GM19455 (cell line): ENCODE results near the gene UGT1A3.

Experiments
- ATAC-seq: cut with Tn5 transposase; IDR thresholded peaks from one replicate; pipeline ENCODE4 v1.9.1; 2021; ENCODE audit not compliant: unreplicated experiment

UGT1A3 gene

DNA sequence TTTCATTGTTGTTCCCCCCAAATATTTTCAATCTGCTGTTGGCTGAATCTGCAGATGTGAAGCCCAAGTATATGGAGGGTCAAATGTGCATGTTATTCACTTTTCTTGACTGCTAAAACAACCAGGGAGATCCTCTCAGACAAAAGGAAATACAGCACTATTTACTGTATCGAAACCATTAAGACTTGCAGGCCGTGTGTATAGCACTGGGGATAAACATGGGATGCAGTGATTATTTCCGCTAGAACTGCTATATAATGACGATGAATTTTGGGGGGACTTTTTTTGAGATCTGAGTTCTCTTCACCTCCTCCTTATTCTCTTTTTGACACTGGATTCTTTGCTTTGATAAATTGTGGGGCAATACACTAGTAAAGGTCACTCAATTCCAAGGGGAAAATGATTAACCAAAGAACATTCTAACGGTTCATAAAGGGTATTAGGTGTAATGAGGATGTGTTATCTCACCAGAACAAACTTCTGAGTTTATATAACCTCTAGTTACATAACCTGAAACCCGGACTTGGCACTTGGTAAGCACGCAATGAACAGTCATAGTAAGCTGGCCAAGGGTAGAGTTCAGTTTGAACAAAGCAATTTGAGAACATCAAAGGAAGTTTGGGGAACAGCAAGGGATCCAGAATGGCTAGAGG lies 27.7 kb downstream of the UGT1A3 start:
- ATAC-seq, result no peak

DNA sequence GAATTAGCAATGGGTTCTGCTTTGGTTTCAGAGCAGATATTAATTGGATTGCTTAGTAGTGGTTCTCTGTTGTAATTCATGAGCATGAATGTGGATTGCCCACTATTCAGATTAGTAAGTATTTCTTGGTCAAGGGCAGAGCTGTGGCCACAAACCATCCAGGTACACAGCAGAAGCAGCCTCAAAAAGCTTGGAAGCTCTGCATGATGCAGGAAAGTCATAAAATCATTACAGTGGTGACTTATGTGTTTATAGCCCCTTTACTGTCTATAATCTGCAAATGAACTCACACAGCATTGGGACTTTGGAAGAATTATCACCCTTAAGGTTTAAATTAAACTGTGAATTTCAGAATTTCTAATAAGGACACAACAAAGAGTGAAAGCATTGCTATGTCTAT lies 29.3 kb downstream of the UGT1A3 start:
- no peak for ATAC-seq

DNA sequence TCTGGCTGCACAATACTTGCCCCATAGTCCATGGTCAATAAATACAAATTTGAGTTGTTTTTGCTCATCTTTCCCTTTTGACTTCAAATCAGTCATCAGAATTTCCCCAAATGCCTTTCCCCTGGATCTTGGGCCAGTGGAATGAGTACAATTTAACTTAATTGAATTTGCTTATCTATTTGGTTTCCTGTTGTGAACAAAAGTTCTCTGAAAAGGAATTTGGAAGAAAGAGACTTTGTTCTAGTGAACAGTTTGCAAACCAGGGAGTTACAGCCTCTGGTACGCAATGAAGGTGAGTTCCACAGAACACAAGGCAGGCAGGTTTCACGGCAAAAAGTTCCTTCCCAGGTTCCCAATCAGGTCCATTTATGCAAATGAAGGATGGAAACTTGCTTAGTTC lies 30.0 kb downstream of the UGT1A3 start:
- ATAC-seq, result no peak

DNA sequence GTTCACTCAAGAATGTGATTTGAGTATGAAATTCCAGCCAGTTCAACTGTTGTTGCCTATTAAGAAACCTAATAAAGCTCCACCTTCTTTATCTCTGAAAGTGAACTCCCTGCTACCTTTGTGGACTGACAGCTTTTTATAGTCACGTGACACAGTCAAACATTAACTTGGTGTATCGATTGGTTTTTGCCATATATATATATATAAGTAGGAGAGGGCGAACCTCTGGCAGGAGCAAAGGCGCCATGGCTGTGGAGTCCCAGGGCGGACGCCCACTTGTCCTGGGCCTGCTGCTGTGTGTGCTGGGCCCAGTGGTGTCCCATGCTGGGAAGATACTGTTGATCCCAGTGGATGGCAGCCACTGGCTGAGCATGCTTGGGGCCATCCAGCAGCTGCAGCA lies 31.2 kb downstream of the UGT1A3 start, which contains the start of gene UGT1A1:
UGT1A1 (plus strand) TSS at position 228 of the 400 bp plus-strand sequence; CDS start at position 246, 18 bp downstream.
- no peak for ATAC-seq

DNA sequence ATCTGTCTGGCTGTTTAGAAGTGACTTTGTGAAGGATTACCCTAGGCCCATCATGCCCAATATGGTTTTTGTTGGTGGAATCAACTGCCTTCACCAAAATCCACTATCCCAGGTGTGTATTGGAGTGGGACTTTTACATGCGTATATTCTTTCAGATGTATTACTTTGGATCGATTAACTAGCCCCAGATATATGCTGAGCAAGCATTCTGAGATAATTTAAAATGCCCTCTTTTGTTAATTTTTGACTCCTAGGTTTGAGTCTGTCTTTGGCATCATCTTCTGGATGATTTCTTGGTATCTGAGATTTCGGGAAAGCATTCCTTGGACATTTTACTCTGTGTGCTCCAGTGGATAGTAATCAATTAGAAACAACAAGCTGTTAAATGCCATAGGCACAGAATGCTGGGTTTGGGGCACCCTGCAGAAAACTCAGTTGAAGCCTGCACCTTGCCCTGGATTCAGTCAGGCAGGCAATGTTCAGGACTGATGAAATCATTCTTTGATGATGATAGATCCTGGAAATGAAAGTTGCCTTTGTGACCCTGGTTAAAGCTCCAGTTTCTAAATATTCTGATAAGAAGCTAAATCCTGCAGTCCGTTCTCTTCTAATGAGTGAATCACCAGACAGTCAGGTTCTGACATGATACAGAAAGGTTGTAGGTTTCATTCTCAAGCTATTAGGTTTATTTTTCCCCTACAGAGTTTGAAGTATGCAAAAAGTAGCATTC lies 32.4 kb downstream of the UGT1A3 start:
- ATAC-seq, result no peak

DNA sequence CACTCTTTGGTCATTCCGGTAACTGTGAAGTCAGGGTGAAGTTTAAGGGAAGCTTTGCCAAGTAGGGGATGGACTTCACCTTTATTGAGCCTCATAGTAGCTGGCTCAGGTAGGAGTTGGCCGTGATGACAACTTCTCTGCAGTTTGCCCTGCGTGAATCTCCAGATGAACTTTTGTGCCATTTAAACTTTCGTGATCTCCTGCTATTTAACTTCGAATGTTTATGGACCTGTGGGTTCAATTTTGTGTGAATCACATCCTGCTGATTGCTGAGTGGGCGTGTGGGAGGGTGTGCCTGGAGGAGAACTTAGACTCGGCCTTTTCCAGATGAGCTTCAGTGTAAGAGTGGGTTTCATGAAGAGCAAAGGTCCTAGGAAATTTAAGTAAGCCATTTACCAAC lies 35.4 kb downstream of the UGT1A3 start:
- no peak for ATAC-seq

DNA sequence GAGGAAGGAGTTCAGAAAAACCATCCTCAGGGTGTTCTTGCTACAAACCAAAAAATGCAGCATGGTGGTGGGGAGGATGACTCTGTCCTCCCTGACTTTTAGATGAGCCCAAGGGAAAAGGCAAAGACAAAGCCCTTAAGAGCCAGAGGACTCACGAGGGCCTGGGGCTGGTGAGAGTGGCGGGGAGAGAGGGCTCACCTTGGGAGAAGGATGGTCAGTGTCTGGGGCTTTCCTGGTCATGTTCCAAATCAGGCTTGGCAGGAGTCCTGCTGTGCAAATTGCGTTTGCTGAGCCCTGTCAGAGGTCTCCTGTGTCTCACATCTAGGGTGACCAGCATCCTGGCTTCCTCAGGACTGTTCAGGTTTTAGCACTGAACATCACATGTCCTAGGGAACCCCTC lies 35.9 kb downstream of the UGT1A3 start:
- ATAC-seq, result no peak

DNA sequence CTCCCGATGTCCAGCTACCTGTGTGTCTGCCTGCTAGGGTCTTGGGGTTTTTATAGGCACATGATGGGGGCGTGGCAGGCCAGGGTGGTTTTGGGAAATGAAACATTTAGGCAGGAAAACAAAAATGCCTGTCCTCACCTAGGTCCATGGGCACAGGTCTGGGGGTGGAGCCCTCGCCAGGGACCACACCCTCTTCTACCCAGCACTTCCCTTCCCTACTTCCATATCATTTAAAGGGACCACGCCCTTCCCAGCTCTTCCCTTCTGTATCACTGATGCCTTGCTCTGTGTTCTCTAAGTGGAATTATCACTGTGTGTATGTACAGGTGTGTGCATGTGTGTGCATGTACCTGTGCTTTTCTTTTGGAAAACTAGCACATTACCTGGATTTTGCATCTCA lies 37.6 kb downstream of the UGT1A3 start:
- ATAC-seq, result no peak

DNA sequence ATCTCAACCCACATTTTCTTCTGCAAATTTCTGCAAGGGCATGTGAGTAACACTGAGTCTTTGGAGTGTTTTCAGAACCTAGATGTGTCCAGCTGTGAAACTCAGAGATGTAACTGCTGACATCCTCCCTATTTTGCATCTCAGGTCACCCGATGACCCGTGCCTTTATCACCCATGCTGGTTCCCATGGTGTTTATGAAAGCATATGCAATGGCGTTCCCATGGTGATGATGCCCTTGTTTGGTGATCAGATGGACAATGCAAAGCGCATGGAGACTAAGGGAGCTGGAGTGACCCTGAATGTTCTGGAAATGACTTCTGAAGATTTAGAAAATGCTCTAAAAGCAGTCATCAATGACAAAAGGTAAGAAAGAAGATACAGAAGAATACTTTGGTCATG lies 39.2 kb downstream of the UGT1A3 start:
- no peak for ATAC-seq

DNA sequence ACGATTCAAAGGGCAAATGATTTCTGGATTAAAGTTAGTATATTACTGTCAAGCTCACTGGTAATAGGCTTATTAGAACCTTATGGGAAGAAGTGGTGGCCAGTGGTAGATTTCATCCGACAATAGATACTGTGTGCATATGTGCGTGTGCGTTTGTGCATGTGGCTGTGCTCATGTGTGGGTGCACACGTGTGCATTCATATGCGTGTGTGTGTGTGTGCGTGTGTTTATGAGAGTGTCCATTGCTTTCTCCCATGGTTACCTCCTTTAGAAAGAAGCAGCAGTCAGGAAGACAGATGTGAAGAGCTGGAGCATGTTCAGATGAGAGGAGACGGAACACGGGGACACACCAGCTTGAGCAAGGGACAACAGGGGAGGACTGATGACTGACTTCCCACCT lies 40.4 kb downstream of the UGT1A3 start:
- ATAC-seq, result no peak

DNA sequence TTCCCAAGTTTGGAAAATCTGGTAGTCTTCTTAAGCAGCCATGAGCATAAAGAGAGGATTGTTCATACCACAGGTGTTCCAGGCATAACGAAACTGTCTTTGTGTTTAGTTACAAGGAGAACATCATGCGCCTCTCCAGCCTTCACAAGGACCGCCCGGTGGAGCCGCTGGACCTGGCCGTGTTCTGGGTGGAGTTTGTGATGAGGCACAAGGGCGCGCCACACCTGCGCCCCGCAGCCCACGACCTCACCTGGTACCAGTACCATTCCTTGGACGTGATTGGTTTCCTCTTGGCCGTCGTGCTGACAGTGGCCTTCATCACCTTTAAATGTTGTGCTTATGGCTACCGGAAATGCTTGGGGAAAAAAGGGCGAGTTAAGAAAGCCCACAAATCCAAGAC lies 43.3 kb downstream of the UGT1A3 start:
- ATAC-seq, result no peak

DNA sequence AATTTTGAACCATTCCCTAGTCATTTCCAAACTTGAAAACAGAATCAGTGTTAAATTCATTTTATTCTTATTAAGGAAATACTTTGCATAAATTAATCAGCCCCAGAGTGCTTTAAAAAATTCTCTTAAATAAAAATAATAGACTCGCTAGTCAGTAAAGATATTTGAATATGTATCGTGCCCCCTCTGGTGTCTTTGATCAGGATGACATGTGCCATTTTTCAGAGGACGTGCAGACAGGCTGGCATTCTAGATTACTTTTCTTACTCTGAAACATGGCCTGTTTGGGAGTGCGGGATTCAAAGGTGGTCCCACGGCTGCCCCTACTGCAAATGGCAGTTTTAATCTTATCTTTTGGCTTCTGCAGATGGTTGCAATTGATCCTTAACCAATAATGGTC lies 43.7 kb downstream of the UGT1A3 start:
- no peak for ATAC-seq

DNA sequence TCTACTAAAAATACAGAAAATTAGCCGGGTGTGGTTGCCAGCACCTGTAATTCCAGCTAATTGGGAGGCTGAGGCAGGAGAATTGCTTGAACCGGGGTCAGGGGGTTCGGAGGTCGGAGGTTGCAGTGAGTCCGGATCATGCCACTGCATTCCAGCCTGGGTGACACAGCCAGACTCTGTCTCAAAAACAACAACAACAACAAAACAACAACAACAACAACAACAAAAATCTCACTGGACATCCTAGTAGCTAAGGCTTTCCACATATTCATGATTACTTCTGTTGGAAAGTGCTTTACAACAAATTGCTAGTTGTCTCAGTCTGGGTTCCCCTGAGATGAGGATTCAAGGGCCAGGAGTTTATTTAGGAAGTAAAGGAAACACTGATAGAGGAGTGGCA lies 45.0 kb downstream of the UGT1A3 start:
- ATAC-seq, result no peak

DNA sequence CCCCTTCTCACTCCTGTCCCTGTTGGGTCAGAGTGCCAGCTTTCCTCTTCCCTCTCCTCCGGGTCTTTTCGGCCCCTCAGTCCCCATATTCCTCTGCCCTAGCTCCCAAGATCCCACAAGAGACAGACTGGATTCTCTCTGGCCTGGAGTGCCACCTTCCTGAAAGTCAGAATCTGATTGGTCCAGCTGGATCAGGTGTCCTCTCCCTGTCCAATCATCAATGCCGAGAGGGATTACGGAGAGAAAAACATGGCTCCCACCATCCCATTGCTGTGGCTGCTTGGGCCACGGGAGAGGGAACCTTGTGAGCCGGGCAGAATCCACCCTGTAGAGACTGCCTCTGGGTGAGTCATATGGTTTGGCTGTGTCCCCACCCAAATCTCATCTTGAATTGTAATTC lies 46.6 kb downstream of the UGT1A3 start:
- no peak for ATAC-seq

DNA sequence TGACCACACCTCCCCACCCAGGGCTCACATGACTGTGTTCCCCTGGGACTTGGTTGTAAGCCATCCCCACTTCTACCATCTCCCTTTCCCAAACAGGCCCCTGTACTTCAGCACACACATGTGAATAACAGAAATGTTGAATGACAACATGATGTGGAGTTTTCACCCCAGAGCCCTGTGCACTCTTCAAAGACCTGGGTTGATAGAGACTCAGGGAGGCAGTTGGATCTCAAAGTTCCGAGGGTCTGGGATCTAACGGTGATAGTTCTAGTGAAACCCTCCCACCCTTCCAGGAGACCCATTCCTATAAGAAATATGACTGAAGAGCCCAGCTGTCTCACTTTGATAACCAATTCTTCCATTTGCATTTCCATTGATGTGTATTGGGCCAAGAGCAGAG lies 49.2 kb downstream of the UGT1A3 start, which contains the start of gene MROH2A:
MROH2A (plus strand) TSS at position 301 of the 400 bp plus-strand sequence. CDS start 1,029 bp downstream, outside the sequence.
- no peak for ATAC-seq

DNA sequence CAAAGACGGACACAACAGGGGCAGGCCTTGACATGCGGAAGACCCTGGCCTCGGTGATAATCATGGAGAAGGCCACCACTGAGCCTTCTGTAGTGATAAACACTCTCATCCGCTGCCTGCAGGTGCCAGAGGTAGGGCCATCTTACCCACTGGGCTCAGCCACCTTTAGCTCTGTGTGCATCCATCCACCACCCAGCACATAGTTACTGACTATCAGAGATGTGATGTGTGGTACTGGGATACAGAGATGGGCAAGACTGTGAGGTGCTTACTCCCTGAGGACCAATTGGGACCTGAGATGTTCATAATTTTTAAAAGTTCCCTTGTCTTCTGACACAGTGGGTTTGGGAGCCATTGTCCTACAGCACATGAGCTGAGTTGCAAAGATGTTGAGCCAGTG lies 50.9 kb downstream of the UGT1A3 start:
- ATAC-seq, result no peak

DNA sequence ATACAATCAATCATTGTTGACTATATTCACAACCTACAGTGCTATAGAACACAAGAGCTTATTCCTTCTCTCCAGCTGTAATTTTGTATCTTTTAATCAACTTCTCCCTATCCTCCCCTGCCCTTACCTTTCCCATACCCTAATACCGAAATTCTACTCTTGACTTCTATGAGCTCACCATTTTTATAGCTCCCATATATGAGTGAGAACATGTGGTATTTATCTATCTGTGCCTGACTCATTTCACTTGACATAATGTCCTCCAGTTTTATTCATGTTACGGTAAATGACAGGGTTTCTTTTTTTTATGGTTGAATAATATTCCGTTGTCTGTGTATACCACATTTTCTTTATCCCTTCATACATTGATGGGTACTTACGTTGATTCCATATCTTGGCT lies 51.9 kb downstream of the UGT1A3 start:
- ATAC-seq, result no peak

DNA sequence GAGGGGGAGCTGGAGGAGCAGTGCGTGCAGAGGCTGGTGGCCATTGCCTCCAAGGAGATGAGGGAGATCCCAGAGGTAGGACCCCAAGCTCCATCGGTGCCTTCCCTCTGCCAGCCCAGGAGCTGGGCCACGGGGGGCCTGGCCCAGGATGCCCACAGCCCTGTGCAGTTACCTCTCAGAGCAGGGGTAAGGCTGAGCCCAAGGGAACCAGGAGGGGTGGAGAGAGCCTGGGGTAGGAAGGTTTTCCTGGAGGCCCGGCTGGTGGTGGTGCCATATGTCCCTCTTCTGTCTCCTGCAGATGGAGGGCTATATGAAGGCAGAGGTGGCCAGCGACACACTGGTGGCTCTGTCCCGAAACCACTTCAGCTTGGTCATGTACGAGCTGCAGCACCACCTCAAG lies 60.7 kb downstream of the UGT1A3 start:
- ATAC-seq, result no peak

DNA sequence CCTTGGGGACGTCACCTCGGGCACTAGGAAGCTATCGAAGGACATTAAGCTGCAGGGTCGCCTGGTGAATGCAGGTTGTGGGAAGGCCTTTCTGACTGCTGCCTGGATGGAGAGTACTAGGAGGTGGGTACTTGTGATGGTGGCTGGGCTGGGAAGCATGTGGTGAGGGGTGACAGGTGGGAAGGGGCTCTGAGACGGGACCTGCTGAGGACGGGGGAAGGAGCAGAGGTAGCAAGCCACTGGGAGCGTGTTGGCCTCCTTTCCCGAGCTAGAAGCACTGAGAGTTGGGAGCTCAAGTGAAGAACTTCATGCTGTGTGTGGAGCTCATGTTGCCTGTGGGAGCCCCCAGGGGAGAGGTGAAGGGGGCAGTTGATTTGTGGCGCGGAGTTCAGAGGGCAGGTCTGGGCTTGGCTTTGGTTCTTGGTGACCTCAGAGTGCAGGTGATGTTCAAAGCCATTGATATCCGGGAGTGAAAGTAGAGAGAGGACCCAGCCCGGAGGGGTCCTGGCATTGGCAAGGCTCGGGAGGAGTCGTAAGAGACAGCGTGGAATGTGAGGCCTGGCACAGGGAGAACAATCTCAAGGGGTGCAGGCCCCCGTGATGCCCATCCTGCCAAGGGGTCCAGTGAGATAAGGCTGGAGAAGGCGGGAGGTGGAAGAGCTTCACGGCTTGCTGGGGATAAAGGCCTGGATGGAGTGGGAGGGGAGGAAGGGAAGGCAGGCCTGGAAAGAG lies 62.5 kb downstream of the UGT1A3 start:
- ATAC-seq, result no peak

DNA sequence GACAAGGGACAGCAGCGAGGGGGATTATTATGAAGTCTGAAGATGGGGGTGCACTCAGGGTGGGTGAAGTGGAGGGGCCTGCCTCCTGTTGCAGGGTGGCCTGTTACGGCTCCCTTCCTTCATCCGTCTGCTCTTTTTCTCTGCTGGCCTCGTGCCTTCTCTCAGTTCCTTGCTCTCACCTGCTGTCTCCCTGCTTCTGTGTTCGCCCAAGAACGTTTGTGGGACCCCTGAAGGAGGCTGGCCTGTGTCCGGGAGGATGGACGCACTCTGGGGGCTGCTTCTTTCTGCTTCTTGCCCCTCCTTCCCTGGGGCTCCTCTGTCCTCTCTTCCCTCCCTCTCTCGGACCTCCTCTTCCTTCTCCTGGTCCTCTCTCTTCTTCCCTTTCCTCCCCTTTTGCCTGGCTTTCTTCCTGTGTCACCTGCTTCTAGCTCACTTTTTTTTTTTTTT lies 63.1 kb downstream of the UGT1A3 start:
- no peak for ATAC-seq

DNA sequence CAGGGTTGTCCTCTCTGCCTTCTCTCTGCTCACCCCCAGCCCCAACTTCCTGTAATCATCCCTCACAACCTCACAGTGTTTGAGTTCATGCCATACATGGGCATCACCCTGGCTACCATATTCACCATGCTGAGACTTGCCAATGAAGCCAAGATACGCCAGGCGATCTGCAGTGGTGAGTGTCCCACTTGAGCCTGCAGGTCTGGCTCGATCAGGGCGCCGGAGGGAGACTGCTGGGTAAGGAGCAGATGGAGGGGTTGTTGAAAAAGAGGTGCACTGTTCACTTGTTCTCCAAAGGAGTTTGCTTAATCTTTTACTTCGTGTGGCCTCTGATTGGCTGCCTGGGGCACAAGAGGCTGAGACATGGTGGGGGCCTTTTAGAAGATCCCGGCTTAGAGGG lies 63.9 kb downstream of the UGT1A3 start:
- no peak for ATAC-seq
